GM23338 (cell line): ENCODE data around the gene EXOC4. TPM values are rescaled to one million over a fixed set of nuclear protein-coding genes. Genes with fewer than 3 reads are reported as not detected.

Experiments used
- ATAC-seq: fragments of 200-7000 bp; cut with Tn5 transposase; 3 replicates; pipeline ENCODE4 v1.9.1; 2020
- DNase-seq: peaks from one replicate; pipeline ENCODE4 v3.0.0-alpha.2; 2015; ENCODE audit warnings: low spot score
- H2AFZ ChIP-seq: fragments of 200-600 bp; sonication (generic); 2 replicates; pipeline ENCODE4 v1.8.0; 2016; ENCODE audit warnings: antibody characterized with exemption, mild to moderate bottlenecking, moderate library complexity
- H3F3A ChIP-seq: fragments of 200-600 bp; sonication (generic); replicated peaks from 2 replicates; pipeline ENCODE4 v1.8.0; 2017; ENCODE audit warnings: antibody characterized with exemption, mixed run types, low read depth
- H3K27ac ChIP-seq: fragments of 200-600 bp; sonication (generic); 2 replicates; pipeline ENCODE4 v1.6.1; 2016; ENCODE audit warnings: low read depth
- H3K27me3 ChIP-seq: fragments of 200-600 bp; sonication (generic); 2 replicates; pipeline ENCODE4 v1.8.0; 2016; ENCODE audit warnings: mild to moderate bottlenecking, mixed run types, moderate library complexity; ENCODE audit not compliant: insufficient read depth
- H3K36me3 ChIP-seq: fragments of 200-600 bp; sonication (generic); 2 replicates; pipeline ENCODE4 v1.8.0; 2016; ENCODE audit warnings: mild to moderate bottlenecking; ENCODE audit not compliant: insufficient read depth
- H3K4me1 ChIP-seq: fragments of 200-600 bp; sonication (generic); 2 replicates; pipeline ENCODE4 v1.8.0; 2016; ENCODE audit warnings: mild to moderate bottlenecking, moderate library complexity; ENCODE audit not compliant: insufficient read depth
- H3K4me2 ChIP-seq: fragments of 200-600 bp; sonication (generic); 2 replicates; pipeline ENCODE4 v1.7.1; 2017; ENCODE audit warnings: mixed run types
- H3K4me3 ChIP-seq: fragments of 200-600 bp; sonication (generic); 2 replicates; pipeline ENCODE4 v1.6.1; 2016; ENCODE audit warnings: mixed run types
- H3K79me2 ChIP-seq: fragments of 200-600 bp; sonication (generic); replicated peaks from 2 replicates; pipeline ENCODE4 v1.8.0; 2017; ENCODE audit warnings: mild to moderate bottlenecking; ENCODE audit not compliant: insufficient read depth
- H3K9me2 ChIP-seq: fragments of 200-600 bp; sonication (generic); 2 replicates; pipeline ENCODE4 v1.8.0; 2017; ENCODE audit not compliant: insufficient read depth
- H4K20me1 ChIP-seq: fragments of 200-600 bp; sonication (generic); replicated peaks from 2 replicates; pipeline ENCODE4 v1.8.0; 2017; ENCODE audit warnings: mild to moderate bottlenecking; ENCODE audit not compliant: insufficient read depth
- H3K27ac Mint-ChIP-seq: 2 replicates; pipeline ENCODE4 v1.8.0; 2020; ENCODE audit warnings: inconsistent platforms, mild to moderate bottlenecking, moderate library complexity, mixed read lengths
- H3K27me3 Mint-ChIP-seq: 3 replicates; pipeline ENCODE4 v1.8.0; 2022; ENCODE audit warnings: low read depth, mild to moderate bottlenecking, moderate library complexity, mixed read lengths, inconsistent platforms; ENCODE audit not compliant: insufficient read depth, poor library complexity
- H3K36me3 Mint-ChIP-seq: 3 replicates; pipeline ENCODE4 v1.8.0; 2021; ENCODE audit warnings: low read depth, mild to moderate bottlenecking, inconsistent platforms, moderate library complexity, mixed read lengths
- H3K4me1 Mint-ChIP-seq: 3 replicates; pipeline ENCODE4 v1.8.0; 2020; ENCODE audit warnings: mild to moderate bottlenecking, inconsistent platforms, mixed read lengths
- H3K4me3 Mint-ChIP-seq: 3 replicates; pipeline ENCODE4 v1.8.0; 2021; ENCODE audit warnings: moderate library complexity, mild to moderate bottlenecking, inconsistent platforms, mixed read lengths
- H3K9me3 Mint-ChIP-seq: 3 replicates; pipeline ENCODE4 v1.8.0; 2020; ENCODE audit warnings: moderate library complexity, mild to moderate bottlenecking, inconsistent platforms, mixed read lengths
- CREB1 ChIP-seq: fragments of 250-450 bp; sonication (Bioruptor Pico); IDR thresholded peaks from 2 replicates; pipeline ENCODE4 v1.5.0; 2020; ENCODE audit warnings: low read depth, mild to moderate bottlenecking, moderate library complexity
- EZH2phosphoT487 ChIP-seq: fragments of 200-600 bp; sonication (generic); IDR thresholded peaks from one replicate; pipeline ENCODE4 v1.8.1; 2018; ENCODE audit warnings: antibody characterized with exemption; ENCODE audit not compliant: unreplicated experiment
- JUNB ChIP-seq: IDR thresholded peaks from one replicate; pipeline ENCODE4 v1.6.1; 2016; ENCODE audit warnings: antibody characterized with exemption; ENCODE audit not compliant: unreplicated experiment
- ZNF114 ChIP-seq: fragments of 250-450 bp; sonication (Bioruptor Pico); IDR thresholded peaks from 2 replicates; pipeline ENCODE4 v1.5.0; 2020; ENCODE audit warnings: mild to moderate bottlenecking, moderate library complexity
- ZNF331 ChIP-seq: fragments of 250-450 bp; sonication (Bioruptor Pico); IDR thresholded peaks from 2 replicates; pipeline ENCODE4 v1.5.0; 2020; ENCODE audit warnings: low read depth, mild to moderate bottlenecking, moderate library complexity
- polyA plus RNA-seq: library from polyadenylated mRNA; unstranded; fragments of >200 nt; fragmentation: Nextera tagmentation; extraction: Ambion mirVana; gene quantifications from 2 replicates; pipeline ENCODE4 v1.2.1, GENCODE V29; 2016
- total RNA-seq: library from RNA; depleted of rRNA; stranded (reverse); fragments of >200 nt; shearing (Covaris generic); gene quantifications from 2 replicates; pipeline ENCODE4 v1.2.3, GENCODE V29; 2014
- TF ChIP-seq, protein P1 (sequence below): IDR thresholded peaks from one replicate; pipeline ENCODE4 v1.6.1; 2018; ENCODE audit warnings: antibody characterized with exemption; ENCODE audit not compliant: unreplicated experiment
- TF ChIP-seq, protein P2 (sequence below): fragments of 250-450 bp; sonication (Bioruptor Pico); IDR thresholded peaks from 2 replicates; pipeline ENCODE4 v1.5.0; 2020; ENCODE audit warnings: mild to moderate bottlenecking, moderate library complexity
- TF ChIP-seq, protein P3 (sequence below): IDR thresholded peaks from 2 replicates; pipeline ENCODE4 v1.6.1; 2016; ENCODE audit warnings: antibody characterized with exemption

Gene EXOC4
- total and polyA plus RNA-seq, 2 experiments from 2014 or later = 37.5 to 52.7 TPM

DNA sequence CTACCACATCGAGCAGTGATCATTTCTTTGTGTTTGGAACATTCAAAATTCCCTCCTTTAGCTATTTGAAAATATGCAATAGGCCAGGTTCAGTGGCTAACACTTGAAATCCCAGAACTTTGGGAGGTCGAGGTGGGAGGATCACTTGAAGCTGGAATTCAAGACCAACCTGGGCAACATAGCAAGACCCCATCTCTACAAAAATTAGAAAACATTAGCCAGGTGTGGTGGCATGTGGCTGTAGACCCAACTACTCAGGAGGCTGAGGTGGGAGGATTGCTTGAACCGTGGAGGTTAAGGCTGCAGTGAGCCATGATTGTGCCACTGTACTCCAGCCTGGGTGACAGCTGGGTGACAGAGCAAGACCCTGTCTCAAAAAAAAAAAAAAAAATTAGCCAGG lies 15.3 kb upstream of the EXOC4 start:
- Histone ChIP-seq H3K4me2 (no peak overlapping the region), H3K79me2 (no peaks in the 10 kb centered on the region), H3K4me1 (no peaks in the 10 kb centered on the region), H3F3A (no peaks in the 10 kb centered on the region), H3K4me3 (no peak overlapping the region), H2AFZ (no peak overlapping the region), H3K27me3 (no peaks in the 10 kb centered on the region), H3K9me2 (no peaks in the 10 kb centered on the region), H3K27ac (no peak overlapping the region), H3K36me3 (no peaks in the 10 kb centered on the region), H4K20me1 (no peaks in the 10 kb centered on the region)
- no peak for TF ChIP-seq ZNF331 (CRISPR knock-in tag)
- TF ChIP-seq, protein P1, sequence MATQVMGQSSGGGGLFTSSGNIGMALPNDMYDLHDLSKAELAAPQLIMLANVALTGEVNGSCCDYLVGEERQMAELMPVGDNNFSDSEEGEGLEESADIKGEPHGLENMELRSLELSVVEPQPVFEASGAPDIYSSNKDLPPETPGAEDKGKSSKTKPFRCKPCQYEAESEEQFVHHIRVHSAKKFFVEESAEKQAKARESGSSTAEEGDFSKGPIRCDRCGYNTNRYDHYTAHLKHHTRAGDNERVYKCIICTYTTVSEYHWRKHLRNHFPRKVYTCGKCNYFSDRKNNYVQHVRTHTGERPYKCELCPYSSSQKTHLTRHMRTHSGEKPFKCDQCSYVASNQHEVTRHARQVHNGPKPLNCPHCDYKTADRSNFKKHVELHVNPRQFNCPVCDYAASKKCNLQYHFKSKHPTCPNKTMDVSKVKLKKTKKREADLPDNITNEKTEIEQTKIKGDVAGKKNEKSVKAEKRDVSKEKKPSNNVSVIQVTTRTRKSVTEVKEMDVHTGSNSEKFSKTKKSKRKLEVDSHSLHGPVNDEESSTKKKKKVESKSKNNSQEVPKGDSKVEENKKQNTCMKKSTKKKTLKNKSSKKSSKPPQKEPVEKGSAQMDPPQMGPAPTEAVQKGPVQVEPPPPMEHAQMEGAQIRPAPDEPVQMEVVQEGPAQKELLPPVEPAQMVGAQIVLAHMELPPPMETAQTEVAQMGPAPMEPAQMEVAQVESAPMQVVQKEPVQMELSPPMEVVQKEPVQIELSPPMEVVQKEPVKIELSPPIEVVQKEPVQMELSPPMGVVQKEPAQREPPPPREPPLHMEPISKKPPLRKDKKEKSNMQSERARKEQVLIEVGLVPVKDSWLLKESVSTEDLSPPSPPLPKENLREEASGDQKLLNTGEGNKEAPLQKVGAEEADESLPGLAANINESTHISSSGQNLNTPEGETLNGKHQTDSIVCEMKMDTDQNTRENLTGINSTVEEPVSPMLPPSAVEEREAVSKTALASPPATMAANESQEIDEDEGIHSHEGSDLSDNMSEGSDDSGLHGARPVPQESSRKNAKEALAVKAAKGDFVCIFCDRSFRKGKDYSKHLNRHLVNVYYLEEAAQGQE = no peak
- TF ChIP-seq, protein P2, sequence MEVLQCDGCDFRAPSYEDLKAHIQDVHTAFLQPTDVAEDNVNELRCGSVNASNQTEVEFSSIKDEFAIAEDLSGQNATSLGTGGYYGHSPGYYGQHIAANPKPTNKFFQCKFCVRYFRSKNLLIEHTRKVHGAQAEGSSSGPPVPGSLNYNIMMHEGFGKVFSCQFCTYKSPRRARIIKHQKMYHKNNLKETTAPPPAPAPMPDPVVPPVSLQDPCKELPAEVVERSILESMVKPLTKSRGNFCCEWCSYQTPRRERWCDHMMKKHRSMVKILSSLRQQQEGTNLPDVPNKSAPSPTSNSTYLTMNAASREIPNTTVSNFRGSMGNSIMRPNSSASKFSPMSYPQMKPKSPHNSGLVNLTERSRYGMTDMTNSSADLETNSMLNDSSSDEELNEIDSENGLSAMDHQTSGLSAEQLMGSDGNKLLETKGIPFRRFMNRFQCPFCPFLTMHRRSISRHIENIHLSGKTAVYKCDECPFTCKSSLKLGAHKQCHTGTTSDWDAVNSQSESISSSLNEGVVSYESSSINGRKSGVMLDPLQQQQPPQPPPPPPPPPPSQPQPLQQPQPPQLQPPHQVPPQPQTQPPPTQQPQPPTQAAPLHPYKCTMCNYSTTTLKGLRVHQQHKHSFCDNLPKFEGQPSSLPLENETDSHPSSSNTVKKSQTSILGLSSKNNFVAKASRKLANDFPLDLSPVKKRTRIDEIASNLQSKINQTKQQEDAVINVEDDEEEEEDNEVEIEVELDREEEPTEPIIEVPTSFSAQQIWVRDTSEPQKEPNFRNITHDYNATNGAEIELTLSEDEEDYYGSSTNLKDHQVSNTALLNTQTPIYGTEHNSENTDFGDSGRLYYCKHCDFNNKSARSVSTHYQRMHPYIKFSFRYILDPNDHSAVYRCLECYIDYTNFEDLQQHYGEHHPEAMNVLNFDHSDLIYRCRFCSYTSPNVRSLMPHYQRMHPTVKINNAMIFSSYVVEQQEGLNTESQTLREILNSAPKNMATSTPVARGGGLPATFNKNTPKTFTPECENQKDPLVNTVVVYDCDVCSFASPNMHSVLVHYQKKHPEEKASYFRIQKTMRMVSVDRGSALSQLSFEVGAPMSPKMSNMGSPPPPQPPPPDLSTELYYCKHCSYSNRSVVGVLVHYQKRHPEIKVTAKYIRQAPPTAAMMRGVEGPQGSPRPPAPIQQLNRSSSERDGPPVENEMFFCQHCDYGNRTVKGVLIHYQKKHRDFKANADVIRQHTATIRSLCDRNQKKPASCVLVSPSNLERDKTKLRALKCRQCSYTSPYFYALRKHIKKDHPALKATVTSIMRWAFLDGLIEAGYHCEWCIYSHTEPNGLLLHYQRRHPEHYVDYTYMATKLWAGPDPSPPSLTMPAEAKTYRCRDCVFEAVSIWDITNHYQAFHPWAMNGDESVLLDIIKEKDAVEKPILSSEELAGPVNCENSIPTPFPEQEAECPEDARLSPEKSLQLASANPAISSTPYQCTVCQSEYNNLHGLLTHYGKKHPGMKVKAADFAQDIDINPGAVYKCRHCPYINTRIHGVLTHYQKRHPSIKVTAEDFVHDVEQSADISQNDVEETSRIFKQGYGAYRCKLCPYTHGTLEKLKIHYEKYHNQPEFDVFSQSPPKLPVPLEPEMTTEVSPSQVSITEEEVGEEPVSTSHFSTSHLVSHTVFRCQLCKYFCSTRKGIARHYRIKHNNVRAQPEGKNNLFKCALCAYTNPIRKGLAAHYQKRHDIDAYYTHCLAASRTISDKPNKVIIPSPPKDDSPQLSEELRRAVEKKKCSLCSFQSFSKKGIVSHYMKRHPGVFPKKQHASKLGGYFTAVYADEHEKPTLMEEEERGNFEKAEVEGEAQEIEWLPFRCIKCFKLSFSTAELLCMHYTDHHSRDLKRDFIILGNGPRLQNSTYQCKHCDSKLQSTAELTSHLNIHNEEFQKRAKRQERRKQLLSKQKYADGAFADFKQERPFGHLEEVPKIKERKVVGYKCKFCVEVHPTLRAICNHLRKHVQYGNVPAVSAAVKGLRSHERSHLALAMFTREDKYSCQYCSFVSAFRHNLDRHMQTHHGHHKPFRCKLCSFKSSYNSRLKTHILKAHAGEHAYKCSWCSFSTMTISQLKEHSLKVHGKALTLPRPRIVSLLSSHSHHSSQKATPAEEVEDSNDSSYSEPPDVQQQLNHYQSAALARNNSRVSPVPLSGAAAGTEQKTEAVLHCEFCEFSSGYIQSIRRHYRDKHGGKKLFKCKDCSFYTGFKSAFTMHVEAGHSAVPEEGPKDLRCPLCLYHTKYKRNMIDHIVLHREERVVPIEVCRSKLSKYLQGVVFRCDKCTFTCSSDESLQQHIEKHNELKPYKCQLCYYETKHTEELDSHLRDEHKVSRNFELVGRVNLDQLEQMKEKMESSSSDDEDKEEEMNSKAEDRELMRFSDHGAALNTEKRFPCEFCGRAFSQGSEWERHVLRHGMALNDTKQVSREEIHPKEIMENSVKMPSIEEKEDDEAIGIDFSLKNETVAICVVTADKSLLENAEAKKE (CRISPR knock-in tag) = no peak
- TF ChIP-seq, protein P3, sequence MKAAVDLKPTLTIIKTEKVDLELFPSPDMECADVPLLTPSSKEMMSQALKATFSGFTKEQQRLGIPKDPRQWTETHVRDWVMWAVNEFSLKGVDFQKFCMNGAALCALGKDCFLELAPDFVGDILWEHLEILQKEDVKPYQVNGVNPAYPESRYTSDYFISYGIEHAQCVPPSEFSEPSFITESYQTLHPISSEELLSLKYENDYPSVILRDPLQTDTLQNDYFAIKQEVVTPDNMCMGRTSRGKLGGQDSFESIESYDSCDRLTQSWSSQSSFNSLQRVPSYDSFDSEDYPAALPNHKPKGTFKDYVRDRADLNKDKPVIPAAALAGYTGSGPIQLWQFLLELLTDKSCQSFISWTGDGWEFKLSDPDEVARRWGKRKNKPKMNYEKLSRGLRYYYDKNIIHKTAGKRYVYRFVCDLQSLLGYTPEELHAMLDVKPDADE = no peak
- no peak for TF ChIP-seq ZNF114
- TF ChIP-seq JUNB = no peak
- TF ChIP-seq CREB1 = no peak
- TF ChIP-seq EZH2phosphoT487 = no peak
- H3K4me1 Mint-ChIP-seq = peaks cover 5% of the 10 kb centered on the region; the same call in 1 of the 3 replicates
- no peaks in the 10 kb centered on the region for H3K36me3 Mint-ChIP-seq
- DNase-seq (no peak), ATAC-seq (no peak)
- no peak overlapping the region for H3K27ac Mint-ChIP-seq
- no peaks in the 10 kb centered on the region for H3K9me3 Mint-ChIP-seq
- H3K27me3 Mint-ChIP-seq = peaks cover 2% of the 10 kb centered on the region
- no peak overlapping the region for H3K4me3 Mint-ChIP-seq
